AG20443 (cell line): ENCODE results near the gene SLC35G1.

ENCODE experiments used
- DNase-seq: peaks from one replicate; pipeline ENCODE4 v3.0.0; 2012; ENCODE audit warnings: low spot score, mixed read lengths

Gene SLC35G1

GRCh38 chr10:93893646-93894515 is at the start of gene SLC35G1:
Gene SLC35G1 (plus strand): TSS chr10:93893978. CDS start chr10:93894034, 56 bp downstream.
- DNase-seq: peak; percentile 99

GRCh38 chr10:93844979-93845626 is 48.7 kb upstream of the SLC35G1 start:
- DNase-seq: no peak

GRCh38 chr10:93849593-93849992 is 44.2 kb upstream of the SLC35G1 start:
- DNase-seq: no peak

- DNase-seq: no peak
Observed at GRCh38 chr10:93850031-93851015, 43.5 kb upstream of the SLC35G1 start.

- no peak for DNase-seq
Observed at GRCh38 chr10:93851169-93851568, 42.6 kb upstream of the SLC35G1 start.

- no peak for DNase-seq
Observed at GRCh38 chr10:93852476-93853095, 41.2 kb upstream of the SLC35G1 start.

GRCh38 chr10:93854975-93855374 is 38.8 kb upstream of the SLC35G1 start:
- DNase-seq: no peak

- no peak for DNase-seq
Observed at GRCh38 chr10:93856349-93857145, 37.2 kb upstream of the SLC35G1 start.

- DNase-seq: peak; percentile 18
Observed at GRCh38 chr10:93859049-93859655, 34.6 kb upstream of the SLC35G1 start.

GRCh38 chr10:93861825-93862224 is 32.0 kb upstream of the SLC35G1 start:
- no peak for DNase-seq

- peak; percentile 15 for DNase-seq
Observed at GRCh38 chr10:93865794-93866425, 27.9 kb upstream of the SLC35G1 start.

- no peak for DNase-seq
Observed at GRCh38 chr10:93867525-93867924, 26.3 kb upstream of the SLC35G1 start.

- no peak for DNase-seq
Observed at GRCh38 chr10:93871671-93872204, 22.0 kb upstream of the SLC35G1 start.

- no peak for DNase-seq
Observed at GRCh38 chr10:93872375-93873158, 21.2 kb upstream of the SLC35G1 start.

GRCh38 chr10:93873420-93874115 is 20.2 kb upstream of the SLC35G1 start:
- no peak for DNase-seq

GRCh38 chr10:93874309-93875031 is 19.3 kb upstream of the SLC35G1 start:
- no peak for DNase-seq

- DNase-seq: no peak
Observed at GRCh38 chr10:93875032-93875358, 18.8 kb upstream of the SLC35G1 start.

- peak; percentile 37 for DNase-seq
Observed at GRCh38 chr10:93876381-93876780, 17.4 kb upstream of the SLC35G1 start.
